GM18520 (cell line): Measurements from ENCODE around the gene SLAMF8.

Experiments used
- ATAC-seq: cut with Tn5 transposase; IDR thresholded peaks from one replicate; pipeline ENCODE4 v1.9.1; 2021; ENCODE audit not compliant: unreplicated experiment

The SLAMF8 gene

GRCh38 chr1:159817276-159818041 lies 9.2 kb upstream of the SLAMF8 start:
- ATAC-seq: no peak

GRCh38 chr1:159821171-159821867 lies 5.4 kb upstream of the SLAMF8 start:
- no peak for ATAC-seq

GRCh38 chr1:159823406-159823805 lies 3.3 kb upstream of the SLAMF8 start:
- ATAC-seq: no peak

GRCh38 chr1:159825564-159825963 lies 1.1 kb upstream of the SLAMF8 start:
- ATAC-seq: no peak

GRCh38 chr1:159827102-159827490 lies 423 bp downstream of the SLAMF8 start:
- no peak for ATAC-seq

- ATAC-seq: no peak
Observed at GRCh38 chr1:159827549-159827948, 876 bp downstream of the SLAMF8 start.

- no peak for ATAC-seq
Observed at GRCh38 chr1:159828176-159828575, 1.5 kb downstream of the SLAMF8 start.

- no peak for ATAC-seq
Observed at GRCh38 chr1:159828581-159829272, 2.1 kb downstream of the SLAMF8 start.

GRCh38 chr1:159829273-159829634 lies 2.6 kb downstream of the SLAMF8 start:
- peak; percentile 78 for ATAC-seq

GRCh38 chr1:159829822-159830465 lies 3.3 kb downstream of the SLAMF8 start:
- ATAC-seq: no peak

GRCh38 chr1:159830722-159831121 lies 4.0 kb downstream of the SLAMF8 start:
- no peak for ATAC-seq

GRCh38 chr1:159831412-159832141 lies 4.9 kb downstream of the SLAMF8 start:
- no peak for ATAC-seq

- ATAC-seq: no peak
Observed at GRCh38 chr1:159832309-159832708, 5.6 kb downstream of the SLAMF8 start.

GRCh38 chr1:159835356-159835755 lies 8.7 kb downstream of the SLAMF8 start:
- ATAC-seq: no peak

GRCh38 chr1:159835862-159836525 lies 9.3 kb downstream of the SLAMF8 start:
- no peak for ATAC-seq

GRCh38 chr1:159838715-159839114 lies 12.0 kb downstream of the SLAMF8 start:
- no peak for ATAC-seq

- ATAC-seq: no peak
Observed at GRCh38 chr1:159839116-159839849, 12.6 kb downstream of the SLAMF8 start.

- ATAC-seq: no peak
Observed at GRCh38 chr1:159841749-159842148, 15.1 kb downstream of the SLAMF8 start.

GRCh38 chr1:159843459-159843858 lies 16.8 kb downstream of the SLAMF8 start:
- ATAC-seq: no peak
